Bronchial epithelial cell (primary cell): ENCODE data around the gene SLC43A3. TPM values are rescaled to one million over a fixed set of nuclear protein-coding genes. Genes with fewer than 3 reads are reported as not detected.

Experiments used
- DNase-seq: peaks from one replicate; pipeline ENCODE4 v3.0.0-alpha.2; 2010; ENCODE audit warnings: low read depth
- FAIRE-seq: peaks from 2 replicates; lab custom pipeline; 2011; peaks lifted over from hg19 to GRCh38; lab: Jason Lieb, UNC
- H3K27me3 ChIP-seq: 2 replicates; pipeline ENCODE4 v1.5.1; 2011; ENCODE audit warnings: low read length; ENCODE audit not compliant: control insufficient read depth, insufficient read depth
- H3K36me3 ChIP-seq: 2 replicates; pipeline ENCODE4 v1.5.1; 2011; ENCODE audit warnings: low read length; ENCODE audit not compliant: control insufficient read depth, insufficient read depth
- H3K4me3 ChIP-seq: 2 replicates; pipeline ENCODE4 v1.5.1; 2011; ENCODE audit warnings: mild to moderate bottlenecking, low read depth, low read length, control low read depth
- total RNA-seq: library from RNA; depleted of rRNA; stranded (reverse); fragments of >200 nt; gene quantifications from 2 replicates; pipeline ENCODE4 v1.2.1, GENCODE V29; 2014
- TF ChIP-seq, protein P1 (sequence below): IDR thresholded peaks from 2 replicates; pipeline ENCODE4 v1.5.1; 2011; ENCODE audit warnings: mild to moderate bottlenecking, moderate library complexity, low read length, control low read depth, inconsistent platforms; ENCODE audit not compliant: insufficient read depth, severe bottlenecking

SLC43A3 gene
- total RNA-seq, 1 donor from 2014 or later, result 1.8 TPM

DNA sequence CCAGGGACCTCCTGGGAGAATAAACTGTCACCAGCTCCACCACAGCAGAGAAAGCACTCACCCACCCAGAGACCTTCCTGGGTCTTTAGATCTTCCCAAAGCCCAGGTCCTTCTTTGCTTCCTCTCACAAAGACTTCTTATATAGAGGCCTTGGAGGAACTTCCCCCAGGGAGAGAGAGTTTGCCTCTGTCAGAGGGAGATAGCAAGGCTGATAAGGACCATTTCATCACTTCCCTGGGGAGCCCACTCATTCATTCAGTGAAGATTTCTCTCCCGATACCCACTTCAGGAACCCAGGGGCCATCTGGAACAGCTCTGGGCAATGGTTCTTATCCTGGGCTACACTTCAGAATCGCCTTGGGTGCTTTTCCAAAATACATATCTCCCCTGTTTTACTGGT, 36.4 kb downstream of the SLC43A3 start, which contains the start of gene PRG2:
PRG2 (minus strand) TSS at position 116 of the 400 bp plus-strand sequence. CDS start 706 bp downstream, outside the sequence.
- TF ChIP-seq, protein P1, sequence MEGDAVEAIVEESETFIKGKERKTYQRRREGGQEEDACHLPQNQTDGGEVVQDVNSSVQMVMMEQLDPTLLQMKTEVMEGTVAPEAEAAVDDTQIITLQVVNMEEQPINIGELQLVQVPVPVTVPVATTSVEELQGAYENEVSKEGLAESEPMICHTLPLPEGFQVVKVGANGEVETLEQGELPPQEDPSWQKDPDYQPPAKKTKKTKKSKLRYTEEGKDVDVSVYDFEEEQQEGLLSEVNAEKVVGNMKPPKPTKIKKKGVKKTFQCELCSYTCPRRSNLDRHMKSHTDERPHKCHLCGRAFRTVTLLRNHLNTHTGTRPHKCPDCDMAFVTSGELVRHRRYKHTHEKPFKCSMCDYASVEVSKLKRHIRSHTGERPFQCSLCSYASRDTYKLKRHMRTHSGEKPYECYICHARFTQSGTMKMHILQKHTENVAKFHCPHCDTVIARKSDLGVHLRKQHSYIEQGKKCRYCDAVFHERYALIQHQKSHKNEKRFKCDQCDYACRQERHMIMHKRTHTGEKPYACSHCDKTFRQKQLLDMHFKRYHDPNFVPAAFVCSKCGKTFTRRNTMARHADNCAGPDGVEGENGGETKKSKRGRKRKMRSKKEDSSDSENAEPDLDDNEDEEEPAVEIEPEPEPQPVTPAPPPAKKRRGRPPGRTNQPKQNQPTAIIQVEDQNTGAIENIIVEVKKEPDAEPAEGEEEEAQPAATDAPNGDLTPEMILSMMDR, result no peak
- FAIRE-seq, result no peak
- H3K4me3 ChIP-seq, result no peak within 1 kb of the TSS
- H3K36me3 ChIP-seq, result no peaks in the 10 kb centered on the region
- peaks cover 2% of the 10 kb centered on the region for H3K27me3 ChIP-seq
- DNase-seq, result no peak

DNA sequence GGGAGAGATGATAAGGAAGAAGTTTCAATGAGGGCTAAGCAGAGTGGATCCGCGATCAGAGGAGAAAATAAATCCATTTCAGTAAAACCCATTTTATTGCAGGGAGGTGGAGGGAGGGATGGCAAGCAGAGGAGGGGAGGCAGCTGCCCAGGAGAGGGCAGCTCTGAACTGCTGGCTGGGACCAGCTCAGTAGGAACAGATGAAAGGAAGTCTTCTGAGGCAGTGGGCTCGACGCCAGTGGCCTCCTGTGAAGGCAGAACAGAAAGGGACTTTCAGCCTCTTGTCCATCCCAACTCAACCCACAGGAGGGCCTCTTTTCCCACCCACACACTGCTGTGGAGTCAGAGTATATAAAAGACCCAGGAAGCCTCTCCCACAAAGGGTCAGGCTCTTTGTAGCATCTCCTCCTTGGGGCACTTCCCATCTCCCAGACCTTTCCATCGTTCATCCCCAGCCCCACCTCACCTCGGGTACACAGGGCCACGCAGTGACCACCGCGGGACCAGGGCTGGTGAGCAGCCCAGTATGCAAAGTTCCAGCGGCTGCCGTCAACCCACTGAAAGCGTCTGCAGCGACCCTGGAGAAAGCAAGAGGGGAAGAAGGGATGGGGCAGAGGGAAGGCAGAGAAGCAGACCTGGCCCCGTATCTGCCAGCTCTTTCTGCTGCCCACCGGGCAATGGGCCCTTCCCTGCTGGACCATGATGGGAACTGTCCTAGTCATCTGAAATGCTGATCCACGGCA, 39.5 kb downstream of the SLC43A3 start:
- no peaks in the 10 kb centered on the region for H3K36me3 ChIP-seq
- H3K27me3 ChIP-seq, result peaks cover 2% of the 10 kb centered on the region
- TF ChIP-seq, protein P1, result no peak
- DNase-seq (no peak), FAIRE-seq (no peak)
- H3K4me3 ChIP-seq, result no peak overlapping the region

DNA sequence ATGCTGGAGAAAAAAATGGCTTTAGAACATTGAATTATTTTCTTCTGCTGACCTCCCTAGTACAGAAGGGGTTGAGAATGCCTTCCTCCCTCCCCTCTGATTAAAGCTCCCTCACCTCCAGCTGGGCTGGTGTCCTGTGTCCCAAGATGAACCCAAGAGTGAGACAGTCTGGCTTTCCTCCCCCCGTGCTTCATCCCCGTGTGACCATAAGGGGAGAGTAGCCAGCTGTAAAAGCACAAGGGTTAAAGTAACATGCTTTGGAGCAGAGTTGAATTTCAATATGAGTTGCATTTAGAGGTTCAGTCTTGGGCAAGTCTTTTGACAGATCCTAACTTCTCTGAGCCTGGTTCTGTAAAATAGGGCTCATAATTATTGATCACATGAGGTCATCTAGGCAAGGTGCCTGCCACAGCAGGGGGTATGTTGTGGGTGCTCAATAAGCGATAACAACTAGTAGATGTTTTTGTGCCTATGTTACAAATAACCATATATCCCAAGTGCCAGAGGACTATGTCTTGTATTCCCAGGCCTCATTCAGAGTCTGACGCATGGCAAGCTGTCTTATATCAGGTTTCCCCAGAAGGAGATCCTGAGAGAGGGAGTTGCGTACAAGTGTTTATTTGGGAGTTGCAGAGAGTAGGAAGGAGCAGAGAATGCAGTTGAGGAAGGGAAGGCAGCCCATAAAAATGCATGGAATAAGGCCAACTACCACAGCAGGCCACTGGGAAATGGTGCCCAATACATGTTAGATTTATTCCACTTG, 40.6 kb downstream of the SLC43A3 start:
- FAIRE-seq (no peak), DNase-seq (no peak)
- H3K36me3 ChIP-seq, result no peaks in the 10 kb centered on the region
- H3K4me3 ChIP-seq, result no peak overlapping the region
- TF ChIP-seq, protein P1, result no peak
- peaks cover 2% of the 10 kb centered on the region for H3K27me3 ChIP-seq

DNA sequence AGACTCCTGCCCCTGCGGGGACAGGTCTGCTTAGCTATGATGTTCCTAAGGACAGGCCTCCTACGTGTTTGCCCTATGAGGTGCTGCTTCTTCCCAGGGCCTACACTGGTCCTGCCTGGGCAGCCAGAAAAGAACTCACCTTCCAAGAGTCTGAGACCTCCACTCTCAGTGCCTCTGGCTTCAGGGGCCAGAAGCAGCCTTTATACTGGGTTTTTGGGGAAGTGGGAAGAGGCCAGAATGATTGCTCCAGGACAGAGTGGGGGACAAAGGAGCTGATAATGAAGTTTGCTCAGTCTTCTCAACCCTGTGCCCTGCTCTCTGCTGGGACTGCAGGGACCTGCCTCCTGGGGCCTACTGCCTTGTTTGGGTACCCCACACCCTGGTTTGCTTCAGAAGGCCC, 45.9 kb downstream of the SLC43A3 start, which contains the start of gene PRG3:
PRG3 (minus strand) TSS at position 176 of the 400 bp plus-strand sequence. CDS start 442 bp downstream, outside the sequence.
- Histone ChIP-seq H3K27me3 (peaks cover 3% of the 10 kb centered on the region), H3K4me3 (no peak within 1 kb of the TSS), H3K36me3 (no peaks in the 10 kb centered on the region)
- FAIRE-seq (no peak), DNase-seq (no peak)
- TF ChIP-seq, protein P1, result no peak

DNA sequence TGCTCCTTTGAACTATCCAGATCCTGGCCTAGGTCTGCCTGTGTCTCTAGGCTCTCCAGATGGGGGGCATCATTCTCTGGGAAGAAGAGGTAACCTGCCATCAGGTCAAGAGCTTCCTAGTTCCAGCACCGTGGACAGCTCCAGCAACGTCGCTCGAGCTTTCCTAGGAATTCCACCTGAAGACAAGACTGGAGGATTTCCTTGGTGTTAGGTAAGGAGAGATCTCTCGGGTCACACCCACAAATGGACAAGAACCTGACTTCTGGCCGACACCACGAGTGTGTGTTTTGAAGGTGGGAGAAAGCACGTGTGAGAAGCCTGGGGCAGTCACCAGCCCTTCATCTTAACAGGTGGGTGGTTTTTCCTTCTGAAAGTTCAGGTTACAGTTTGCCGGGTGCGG, 47.2 kb downstream of the SLC43A3 start:
- no peak for FAIRE-seq
- Histone ChIP-seq H3K27me3 (peaks cover 3% of the 10 kb centered on the region), H3K36me3 (no peaks in the 10 kb centered on the region), H3K4me3 (no peak overlapping the region)
- TF ChIP-seq, protein P1, result no peak
- DNase-seq, result peak; percentile 21
